Measurements from ENCODE around the gene ONECUT2.

DNA sequence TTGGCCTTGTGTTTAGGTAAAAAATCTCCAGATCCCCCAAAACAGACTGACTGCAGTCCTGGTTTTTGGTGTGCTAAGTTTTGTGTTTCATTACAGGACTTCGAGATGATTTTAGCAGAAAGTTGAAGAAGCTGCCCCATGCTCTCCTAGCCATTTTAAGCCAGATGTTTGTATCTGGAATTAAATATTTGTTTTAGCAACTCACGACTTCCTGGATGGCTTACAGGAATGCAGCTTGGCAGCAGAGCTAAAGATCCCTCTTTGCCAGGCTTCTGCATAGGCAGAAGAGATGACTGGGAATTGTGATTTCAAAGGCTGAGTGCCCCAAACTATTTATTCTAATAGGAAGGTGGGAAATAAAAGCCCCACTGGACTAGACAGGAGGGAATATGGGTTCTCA lies 31.1 kb downstream of the ONECUT2 start:
- TF ChIP-seq, protein P1, sequence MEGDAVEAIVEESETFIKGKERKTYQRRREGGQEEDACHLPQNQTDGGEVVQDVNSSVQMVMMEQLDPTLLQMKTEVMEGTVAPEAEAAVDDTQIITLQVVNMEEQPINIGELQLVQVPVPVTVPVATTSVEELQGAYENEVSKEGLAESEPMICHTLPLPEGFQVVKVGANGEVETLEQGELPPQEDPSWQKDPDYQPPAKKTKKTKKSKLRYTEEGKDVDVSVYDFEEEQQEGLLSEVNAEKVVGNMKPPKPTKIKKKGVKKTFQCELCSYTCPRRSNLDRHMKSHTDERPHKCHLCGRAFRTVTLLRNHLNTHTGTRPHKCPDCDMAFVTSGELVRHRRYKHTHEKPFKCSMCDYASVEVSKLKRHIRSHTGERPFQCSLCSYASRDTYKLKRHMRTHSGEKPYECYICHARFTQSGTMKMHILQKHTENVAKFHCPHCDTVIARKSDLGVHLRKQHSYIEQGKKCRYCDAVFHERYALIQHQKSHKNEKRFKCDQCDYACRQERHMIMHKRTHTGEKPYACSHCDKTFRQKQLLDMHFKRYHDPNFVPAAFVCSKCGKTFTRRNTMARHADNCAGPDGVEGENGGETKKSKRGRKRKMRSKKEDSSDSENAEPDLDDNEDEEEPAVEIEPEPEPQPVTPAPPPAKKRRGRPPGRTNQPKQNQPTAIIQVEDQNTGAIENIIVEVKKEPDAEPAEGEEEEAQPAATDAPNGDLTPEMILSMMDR (IDR thresholded peaks at IDR 0.05; ENCODE audit: low read depth, low read length), result no peak
- TF ChIP-seq EZH2phosphoT487 (IDR thresholded peaks at IDR 0.05; ENCODE audit: low read depth), result no peak
